Measurements from ENCODE around the gene GLIS2.

The GLIS2 gene

GRCh38 chr16:4283939-4284338 is 31.9 kb upstream of the GLIS2 start:
- Histone ChIP-seq H3K9me3 (ENCODE audit: control insufficient read depth, insufficient read depth, low read length) (no peaks in the 10 kb centered on the region), H3K36me3 (ENCODE audit: control insufficient read depth, insufficient read depth, low read length) (no peaks in the 10 kb centered on the region), H3K4me3 (ENCODE audit: low read depth, low read length) (no peak overlapping the region), H3K27me3 (ENCODE audit: control insufficient read depth, insufficient read depth, low read length) (no peaks in the 10 kb centered on the region), H3K9ac (ENCODE audit: low read depth, low read length) (no peak overlapping the region), H3K4me1 (ENCODE audit: control insufficient read depth, insufficient read depth, low read length) (peaks cover 2% of the 10 kb centered on the region)

GRCh38 chr16:4285167-4285566 is 30.7 kb upstream of the GLIS2 start:
- Histone ChIP-seq H3K9ac (ENCODE audit: low read depth, low read length) (no peak overlapping the region), H3K9me3 (ENCODE audit: control insufficient read depth, insufficient read depth, low read length) (no peaks in the 10 kb centered on the region), H3K4me3 (ENCODE audit: low read depth, low read length) (no peak overlapping the region), H3K36me3 (ENCODE audit: control insufficient read depth, insufficient read depth, low read length) (no peaks in the 10 kb centered on the region), H3K27me3 (ENCODE audit: control insufficient read depth, insufficient read depth, low read length) (no peaks in the 10 kb centered on the region), H3K4me1 (ENCODE audit: control insufficient read depth, insufficient read depth, low read length) (peaks cover 2% of the 10 kb centered on the region)

- Histone ChIP-seq H3K9me3 (ENCODE audit: control insufficient read depth, insufficient read depth, low read length) (no peaks in the 10 kb centered on the region), H3K4me3 (ENCODE audit: low read depth, low read length) (no peak overlapping the region), H3K4me1 (ENCODE audit: control insufficient read depth, insufficient read depth, low read length) (peaks cover under 1% of the 10 kb centered on the region), H3K36me3 (ENCODE audit: control insufficient read depth, insufficient read depth, low read length) (no peaks in the 10 kb centered on the region), H3K27me3 (ENCODE audit: control insufficient read depth, insufficient read depth, low read length) (no peaks in the 10 kb centered on the region), H3K9ac (ENCODE audit: low read depth, low read length) (peak overlapping the region; percentile 54)
Observed at GRCh38 chr16:4288148-4288921, 27.5 kb upstream of the GLIS2 start.

- Histone ChIP-seq H3K36me3 (ENCODE audit: control insufficient read depth, insufficient read depth, low read length) (no peaks in the 10 kb centered on the region), H3K9ac (ENCODE audit: low read depth, low read length) (no peak overlapping the region), H3K4me3 (ENCODE audit: low read depth, low read length) (no peak overlapping the region), H3K4me1 (ENCODE audit: control insufficient read depth, insufficient read depth, low read length) (peaks cover 7% of the 10 kb centered on the region), H3K27me3 (ENCODE audit: control insufficient read depth, insufficient read depth, low read length) (no peaks in the 10 kb centered on the region), H3K9me3 (ENCODE audit: control insufficient read depth, insufficient read depth, low read length) (no peaks in the 10 kb centered on the region)
Observed at GRCh38 chr16:4290236-4290830, 25.5 kb upstream of the GLIS2 start.

- Histone ChIP-seq H3K9ac (ENCODE audit: low read depth, low read length) (no peak overlapping the region), H3K9me3 (ENCODE audit: control insufficient read depth, insufficient read depth, low read length) (no peaks in the 10 kb centered on the region), H3K36me3 (ENCODE audit: control insufficient read depth, insufficient read depth, low read length) (no peaks in the 10 kb centered on the region), H3K4me3 (ENCODE audit: low read depth, low read length) (no peak overlapping the region), H3K27me3 (ENCODE audit: control insufficient read depth, insufficient read depth, low read length) (no peaks in the 10 kb centered on the region), H3K4me1 (ENCODE audit: control insufficient read depth, insufficient read depth, low read length) (peaks cover 7% of the 10 kb centered on the region)
Observed at GRCh38 chr16:4291699-4292098, 24.2 kb upstream of the GLIS2 start.

GRCh38 chr16:4293181-4293716 is 22.6 kb upstream of the GLIS2 start:
- H3K27me3 ChIP-seq (ENCODE audit: control insufficient read depth, insufficient read depth, low read length), result no peaks in the 10 kb centered on the region
- no peaks in the 10 kb centered on the region for H3K9me3 ChIP-seq (ENCODE audit: control insufficient read depth, insufficient read depth, low read length)
- no peak overlapping the region for H3K4me3 ChIP-seq (ENCODE audit: low read depth, low read length)
- peak overlapping the region; percentile 70 for H3K9ac ChIP-seq (ENCODE audit: low read depth, low read length)
- peaks cover 9% of the 10 kb centered on the region for H3K4me1 ChIP-seq (ENCODE audit: control insufficient read depth, insufficient read depth, low read length)
- H3K36me3 ChIP-seq (ENCODE audit: control insufficient read depth, insufficient read depth, low read length), result no peaks in the 10 kb centered on the region

GRCh38 chr16:4293822-4294457 is 21.9 kb upstream of the GLIS2 start:
- H3K9ac ChIP-seq (ENCODE audit: low read depth, low read length), result peak overlapping the region; percentile 70
- H3K4me3 ChIP-seq (ENCODE audit: low read depth, low read length), result no peak overlapping the region
- no peaks in the 10 kb centered on the region for H3K9me3 ChIP-seq (ENCODE audit: control insufficient read depth, insufficient read depth, low read length)
- H3K36me3 ChIP-seq (ENCODE audit: control insufficient read depth, insufficient read depth, low read length), result no peaks in the 10 kb centered on the region
- H3K4me1 ChIP-seq (ENCODE audit: control insufficient read depth, insufficient read depth, low read length), result peaks cover 9% of the 10 kb centered on the region
- no peaks in the 10 kb centered on the region for H3K27me3 ChIP-seq (ENCODE audit: control insufficient read depth, insufficient read depth, low read length)

- Histone ChIP-seq H3K27me3 (ENCODE audit: control insufficient read depth, insufficient read depth, low read length) (no peaks in the 10 kb centered on the region), H3K4me1 (ENCODE audit: control insufficient read depth, insufficient read depth, low read length) (peaks cover 11% of the 10 kb centered on the region)
Observed at GRCh38 chr16:4295581-4295980, 20.3 kb upstream of the GLIS2 start.

GRCh38 chr16:4297480-4297879 is 18.4 kb upstream of the GLIS2 start:
- H3K9ac ChIP-seq (ENCODE audit: low read depth, low read length), result no peak overlapping the region
- peaks cover 11% of the 10 kb centered on the region for H3K4me1 ChIP-seq (ENCODE audit: control insufficient read depth, insufficient read depth, low read length)
- H3K27me3 ChIP-seq (ENCODE audit: control insufficient read depth, insufficient read depth, low read length), result no peaks in the 10 kb centered on the region
- no peak overlapping the region for H3K4me3 ChIP-seq (ENCODE audit: low read depth, low read length)
- peaks cover 6% of the 10 kb centered on the region for H3K36me3 ChIP-seq (ENCODE audit: control insufficient read depth, insufficient read depth, low read length)
- H3K9me3 ChIP-seq (ENCODE audit: control insufficient read depth, insufficient read depth, low read length), result no peaks in the 10 kb centered on the region

More at GRCh38 chr16:4295581-4295980, 20.3 kb upstream of the GLIS2 start:
- Histone ChIP-seq H3K9ac (ENCODE audit: low read depth, low read length) (no peak overlapping the region), H3K9me3 (ENCODE audit: control insufficient read depth, insufficient read depth, low read length) (no peaks in the 10 kb centered on the region), H3K4me3 (ENCODE audit: low read depth, low read length) (no peak overlapping the region), H3K36me3 (ENCODE audit: control insufficient read depth, insufficient read depth, low read length) (no peaks in the 10 kb centered on the region)

- H3K27me3 ChIP-seq (ENCODE audit: control insufficient read depth, insufficient read depth, low read length), result no peaks in the 10 kb centered on the region
- no peak overlapping the region for H3K4me3 ChIP-seq (ENCODE audit: low read depth, low read length)
- H3K36me3 ChIP-seq (ENCODE audit: control insufficient read depth, insufficient read depth, low read length), result peaks cover 6% of the 10 kb centered on the region
- no peak overlapping the region for H3K9ac ChIP-seq (ENCODE audit: low read depth, low read length)
- H3K4me1 ChIP-seq (ENCODE audit: control insufficient read depth, insufficient read depth, low read length), result peaks cover 7% of the 10 kb centered on the region
- no peaks in the 10 kb centered on the region for H3K9me3 ChIP-seq (ENCODE audit: control insufficient read depth, insufficient read depth, low read length)
Observed at GRCh38 chr16:4298761-4299522, 16.9 kb upstream of the GLIS2 start.

GRCh38 chr16:4301177-4301576 is 14.7 kb upstream of the GLIS2 start:
- Histone ChIP-seq H3K9ac (ENCODE audit: low read depth, low read length) (no peak overlapping the region), H3K9me3 (ENCODE audit: control insufficient read depth, insufficient read depth, low read length) (no peaks in the 10 kb centered on the region), H3K4me1 (ENCODE audit: control insufficient read depth, insufficient read depth, low read length) (peaks cover 5% of the 10 kb centered on the region), H3K4me3 (ENCODE audit: low read depth, low read length) (no peak overlapping the region), H3K36me3 (ENCODE audit: control insufficient read depth, insufficient read depth, low read length) (peaks cover 6% of the 10 kb centered on the region), H3K27me3 (ENCODE audit: control insufficient read depth, insufficient read depth, low read length) (no peaks in the 10 kb centered on the region)

Measured in iPS-15b (cell line).